Measurements from ENCODE around the gene ITGA6.
A peak's percentile ranks its signal among the peaks of the same experiment; 100 is the strongest.

The ITGA6 gene

GRCh38 chr2:172416447-172417058 is 10.8 kb upstream of the ITGA6 start:
- no peak for DNase-seq

DNA sequence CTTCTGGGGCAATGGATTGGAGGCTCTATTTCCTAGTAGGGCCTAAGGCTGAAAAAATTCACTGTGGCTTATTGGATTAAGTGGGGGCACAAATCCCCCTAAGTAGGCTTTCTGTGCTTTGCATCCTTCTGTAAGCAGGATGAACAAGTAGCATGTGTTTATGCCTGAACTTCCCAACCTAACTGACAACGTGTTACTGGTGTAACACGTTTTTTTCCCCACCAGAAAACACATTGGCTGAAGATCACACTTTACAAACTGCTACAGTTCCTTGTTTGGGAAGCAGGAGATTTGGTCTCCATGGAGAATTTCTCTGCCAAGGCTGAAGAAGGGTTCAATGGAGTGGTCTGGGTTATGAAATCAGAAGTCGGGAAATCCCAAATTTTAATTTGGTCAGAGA is 7.2 kb upstream of the ITGA6 start:
- no peak for DNase-seq

DNA sequence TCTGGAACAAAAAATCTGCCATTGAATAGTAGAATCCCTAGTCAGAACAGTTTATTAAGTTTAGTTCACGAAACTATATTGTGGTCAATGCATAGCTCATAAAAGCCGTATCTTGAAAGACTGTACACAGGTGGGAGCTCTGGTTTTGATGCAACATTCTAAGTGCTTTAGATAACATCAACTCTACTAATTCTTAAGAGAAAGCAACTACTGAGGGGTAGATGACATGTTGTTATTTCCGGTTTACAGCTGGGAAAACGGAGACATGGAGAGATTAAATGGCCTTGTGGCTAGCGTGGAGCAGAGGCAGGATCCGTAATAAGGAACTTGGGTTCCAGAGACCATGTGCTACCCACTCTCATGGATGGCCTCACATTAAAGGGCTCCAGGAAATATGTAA is 4.2 kb upstream of the ITGA6 start:
- DNase-seq = no peak

GRCh38 chr2:172425336-172425735 is 2.0 kb upstream of the ITGA6 start:
- no peak for DNase-seq

- no peak for DNase-seq
Measured at GRCh38 chr2:172426635-172427255, 641 bp upstream of the ITGA6 start.

DNA sequence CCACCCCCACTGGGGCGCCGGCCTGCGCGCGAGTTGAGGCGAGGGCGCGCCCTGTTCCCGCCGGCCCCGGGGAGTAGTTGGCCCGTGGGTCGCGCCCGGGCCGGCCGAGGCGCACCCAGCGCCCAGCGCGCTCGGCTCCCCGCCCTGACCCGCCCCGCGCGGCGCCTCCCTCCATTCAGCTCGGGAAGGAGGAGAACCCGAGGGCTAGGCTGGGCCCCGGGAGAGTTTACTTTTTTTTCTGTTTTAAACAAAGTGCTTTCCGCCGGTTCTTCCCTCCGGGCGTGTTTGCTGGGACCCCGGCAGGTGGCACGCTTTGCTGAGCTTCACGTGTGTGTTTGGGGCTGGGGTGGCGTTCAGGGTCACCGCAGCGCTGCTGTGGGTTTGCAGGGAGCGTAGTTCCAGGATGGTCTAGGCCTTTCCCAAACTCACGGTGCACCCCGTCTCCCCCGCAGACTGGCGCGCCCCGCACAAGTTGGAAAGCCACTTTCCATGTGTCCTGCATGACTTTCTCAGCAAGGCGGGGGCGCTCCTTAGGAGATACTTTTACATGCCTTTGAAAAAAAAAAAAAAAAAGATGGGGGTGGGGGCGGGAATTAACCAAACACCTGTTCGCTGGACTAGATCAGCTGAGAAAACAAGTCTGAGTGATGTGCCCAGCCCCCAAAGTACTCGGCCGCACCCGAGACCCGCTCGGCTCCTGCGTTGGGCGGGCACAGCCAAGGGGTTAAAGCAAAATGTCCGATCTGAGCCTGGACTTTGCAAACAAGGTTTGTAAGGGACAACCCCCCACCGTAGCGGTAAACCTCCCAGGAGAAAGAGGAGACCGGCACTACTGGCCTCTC is 825 bp downstream of the ITGA6 start:
- DNase-seq = peak; percentile 70

GRCh38 chr2:172428832-172429210 is 1.4 kb downstream of the ITGA6 start:
- no peak for DNase-seq

DNA sequence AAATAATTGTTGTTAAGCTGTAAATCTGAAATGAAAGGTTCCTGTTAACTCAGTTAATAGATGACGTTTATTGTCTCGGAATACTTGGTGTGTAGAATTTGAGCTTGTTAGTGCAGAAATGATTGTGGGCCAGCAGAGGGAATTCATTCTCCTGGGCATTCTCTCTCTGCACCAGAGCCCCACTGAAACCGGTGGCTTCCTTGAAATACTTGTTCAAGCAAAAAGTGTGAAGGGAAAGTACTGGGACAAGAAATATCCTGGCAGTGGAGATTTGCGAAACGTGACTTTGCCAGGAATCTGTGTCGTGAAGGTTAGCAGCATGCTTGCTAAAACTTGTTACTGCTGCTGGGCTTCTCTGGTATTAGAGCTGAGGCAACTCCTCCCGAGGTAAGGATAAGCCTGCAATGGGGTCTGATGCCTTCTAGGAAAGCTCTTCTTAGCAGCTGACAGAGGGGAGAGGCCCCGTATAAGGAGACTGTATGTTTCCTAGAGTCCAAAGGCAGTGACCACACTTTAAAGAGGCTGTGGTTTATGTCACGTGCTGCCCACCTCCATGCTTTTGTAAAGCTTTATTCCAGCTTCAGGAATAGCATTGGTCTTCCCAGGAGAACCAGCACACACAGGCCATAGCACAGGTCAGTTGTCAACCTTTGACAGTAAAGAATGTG is 2.0 kb downstream of the ITGA6 start:
- no peak for DNase-seq

GRCh38 chr2:172430027-172430426 is 2.6 kb downstream of the ITGA6 start:
- DNase-seq = no peak

DNA sequence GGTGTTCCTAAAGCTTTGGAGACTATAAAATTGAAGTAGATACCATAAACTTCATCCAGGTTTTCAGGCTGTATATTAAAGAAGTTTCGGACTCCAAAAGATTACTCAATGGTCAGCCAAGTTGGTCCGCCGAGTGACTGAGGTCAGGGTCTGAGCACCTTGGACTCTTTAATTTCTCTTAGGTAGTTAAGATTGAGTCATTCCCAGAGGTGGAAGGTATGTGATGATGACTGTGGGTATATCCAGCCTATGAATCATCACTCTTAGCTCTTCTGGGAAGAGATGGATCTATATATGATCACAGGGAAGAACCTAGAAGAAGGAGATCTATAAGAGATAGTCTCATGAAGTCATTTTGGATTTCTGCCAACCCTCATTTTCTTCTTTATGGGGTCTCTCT is 3.3 kb downstream of the ITGA6 start:
- no peak for DNase-seq

- no peak for DNase-seq
Measured at GRCh38 chr2:172431463-172431862, 4.1 kb downstream of the ITGA6 start.

DNA sequence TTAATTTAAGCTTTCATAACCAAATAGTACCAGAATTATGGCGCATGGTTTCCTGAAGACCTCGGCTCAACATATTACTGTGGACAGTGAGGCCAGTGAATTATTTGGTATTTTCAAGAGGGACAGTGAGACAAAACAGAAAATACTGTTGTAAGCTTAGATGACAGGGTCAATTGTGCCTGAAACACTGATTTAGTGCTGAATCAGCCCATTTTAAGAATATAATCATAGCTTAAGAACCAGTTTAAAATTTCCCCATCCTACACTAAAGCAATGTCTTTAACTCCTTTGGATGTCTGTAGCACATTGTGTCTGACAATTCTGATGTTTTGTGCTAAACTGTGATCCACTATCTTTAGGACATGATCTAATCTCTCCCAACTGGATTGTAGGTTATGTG is 4.6 kb downstream of the ITGA6 start:
- DNase-seq = no peak

DNA sequence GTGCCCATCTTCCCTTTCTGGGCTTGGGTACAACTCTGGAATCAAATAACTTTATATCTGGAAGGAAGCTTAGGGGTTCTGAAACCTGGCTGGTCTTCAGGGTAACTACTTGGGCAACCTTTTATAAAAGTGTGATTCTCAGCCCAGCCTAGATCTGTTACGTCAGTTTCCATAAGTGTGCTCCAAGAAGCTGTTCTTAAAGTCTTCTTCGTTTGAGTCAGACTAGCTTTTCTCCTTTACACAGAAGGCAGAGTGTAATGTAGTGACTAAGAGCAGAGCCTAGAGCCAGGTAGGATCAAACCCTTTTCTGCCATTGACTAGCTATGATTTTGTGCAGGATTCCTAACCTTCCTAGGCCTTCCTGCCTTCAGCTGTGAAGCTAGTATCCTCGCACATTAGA is 5.8 kb downstream of the ITGA6 start:
- DNase-seq = no peak

DNA sequence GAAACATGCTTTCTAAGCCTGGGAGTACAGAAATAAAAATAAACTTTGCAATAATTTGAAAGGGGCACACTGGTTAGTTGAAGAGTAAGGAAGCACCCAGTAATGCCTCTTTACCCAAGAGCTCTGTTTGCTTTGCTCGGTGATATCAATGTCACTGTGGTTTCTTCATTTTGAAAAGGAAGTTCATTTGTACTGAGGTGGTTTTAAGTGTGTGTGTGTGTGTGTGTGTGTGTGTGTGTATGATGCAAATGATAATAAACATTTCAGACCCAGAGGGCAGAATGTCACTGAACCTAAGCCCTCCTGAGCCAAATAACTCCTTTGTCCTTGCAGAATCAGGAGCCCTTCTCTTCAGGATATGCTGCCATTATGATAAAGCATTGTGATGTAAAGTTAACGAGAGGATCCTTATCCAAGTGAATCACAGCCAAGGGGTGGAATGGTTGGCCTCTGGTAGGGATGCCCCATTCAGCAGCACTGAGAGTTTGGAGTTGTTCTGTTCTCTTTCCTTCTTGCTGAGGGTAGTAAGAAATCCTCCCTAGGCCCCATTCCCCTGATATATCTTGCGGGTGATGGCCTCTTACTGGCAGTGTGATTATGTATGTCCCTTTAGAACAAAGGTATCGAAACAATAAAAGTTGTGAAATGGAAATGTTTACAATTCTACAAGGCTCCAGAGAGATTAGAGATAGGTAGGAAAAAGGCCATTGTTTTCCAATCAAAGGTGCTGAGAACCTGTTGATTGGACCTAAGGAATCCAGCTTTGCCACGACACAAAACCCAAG is 7.6 kb downstream of the ITGA6 start:
- no peak for DNase-seq

- DNase-seq = no peak
Measured at GRCh38 chr2:172435606-172435911, 8.2 kb downstream of the ITGA6 start.

- DNase-seq = no peak
Measured at GRCh38 chr2:172436889-172437288, 9.5 kb downstream of the ITGA6 start.

- no peak for DNase-seq
Measured at GRCh38 chr2:172437419-172438341, 10.3 kb downstream of the ITGA6 start.

DNA sequence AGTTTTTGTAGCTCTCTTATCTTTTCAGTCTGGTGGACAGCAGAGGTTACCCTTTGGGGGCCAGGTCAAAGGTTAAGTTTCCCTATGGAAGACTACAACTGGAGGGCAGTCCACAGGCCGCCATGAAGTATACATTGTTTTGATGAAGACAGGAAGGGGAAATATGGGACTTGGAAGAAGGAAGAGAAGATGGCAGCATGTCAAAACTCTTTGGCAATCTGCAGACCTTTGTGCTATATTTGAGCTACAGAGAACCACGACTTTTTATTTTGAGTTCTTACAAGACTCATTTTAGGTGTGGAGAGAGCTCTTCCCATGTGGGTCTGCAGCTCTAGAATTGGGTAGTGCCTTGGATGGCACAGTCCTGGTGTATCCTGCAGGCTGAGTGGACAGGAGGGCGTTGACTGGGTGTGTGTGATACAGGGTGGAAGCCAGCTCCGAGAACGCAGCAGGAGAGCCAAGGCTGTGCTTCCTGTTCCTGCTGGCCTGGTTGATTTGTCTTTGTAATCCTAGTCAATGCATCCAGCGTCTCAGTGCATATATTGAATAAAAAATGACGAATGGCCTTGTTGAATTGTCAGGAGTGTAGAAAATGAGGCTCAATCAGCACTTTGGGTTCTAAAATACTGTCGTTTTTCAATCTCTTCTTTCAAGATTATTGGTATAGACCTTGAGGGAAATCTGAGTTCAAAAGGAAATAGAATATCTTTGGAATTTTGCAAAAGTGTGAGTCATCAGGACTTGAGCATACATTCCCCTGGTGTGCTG is 11.5 kb downstream of the ITGA6 start:
- no peak for DNase-seq

GRCh38 chr2:172439509-172439860 is 12.1 kb downstream of the ITGA6 start:
- no peak for DNase-seq

DNA sequence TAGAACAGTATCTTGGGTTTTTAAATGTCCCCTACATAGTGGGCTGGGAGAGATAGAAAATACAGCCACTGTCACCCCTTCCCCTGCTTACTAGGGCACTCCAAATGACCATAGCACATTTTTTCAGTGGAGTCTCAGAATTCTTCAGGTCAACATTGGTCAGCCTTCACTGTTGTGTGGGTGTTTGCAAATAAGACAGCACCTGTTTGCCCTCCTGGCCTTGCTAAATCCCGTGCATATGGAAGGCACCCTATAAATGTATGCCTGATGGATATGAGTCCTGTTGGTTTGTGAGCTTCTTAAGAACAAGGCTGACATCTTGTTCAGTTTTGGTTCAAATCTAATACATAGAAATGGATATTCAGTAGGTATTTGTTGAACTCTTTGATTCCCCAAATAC is 12.5 kb downstream of the ITGA6 start:
- DNase-seq = no peak

- no peak for DNase-seq
Measured at GRCh38 chr2:172440795-172441194, 13.4 kb downstream of the ITGA6 start.

All from NCI-H2171 treated with DMSO at 0.1 percent for 48 hours (cell line).